Ishikawa (cell line): ENCODE measurements around the gene LRRC2.

ENCODE experiments used
- CEBPB ChIP-seq: IDR thresholded peaks from 2 replicates; pipeline ENCODE4 v1.6.1; 2012
- CREB1 ChIP-seq: IDR thresholded peaks from 2 replicates; pipeline ENCODE4 v1.6.1; 2012; ENCODE audit warnings: low read depth
- EGR1 ChIP-seq: IDR thresholded peaks from 2 replicates; pipeline ENCODE4 v1.6.1; 2012
- EP300 ChIP-seq: IDR thresholded peaks from 2 replicates; pipeline ENCODE4 v1.6.1; 2012; ENCODE audit warnings: borderline replicate concordance
- FOXM1 ChIP-seq: IDR thresholded peaks from 2 replicates; pipeline ENCODE4 v1.6.1; 2012; ENCODE audit warnings: low read depth, borderline replicate concordance
- MAX ChIP-seq: IDR thresholded peaks from 2 replicates; pipeline ENCODE4 v1.6.1; 2012
- NFIC ChIP-seq: IDR thresholded peaks from 2 replicates; pipeline ENCODE4 v1.6.1; 2012
- RAD21 ChIP-seq: IDR thresholded peaks from 2 replicates; pipeline ENCODE4 v1.6.1; 2012; ENCODE audit warnings: low read depth
- TAF1 ChIP-seq: IDR thresholded peaks from 2 replicates; pipeline ENCODE4 v1.6.1; 2012; ENCODE audit warnings: low read depth, mild to moderate bottlenecking
- TEAD4 ChIP-seq: IDR thresholded peaks from 2 replicates; pipeline ENCODE4 v1.6.1; 2012

GRCh38 chr3:46472736-46473135 is 93.4 kb downstream of the LRRC2 start:
- TF ChIP-seq EGR1, result no peak
- no peak for TF ChIP-seq TAF1
- no peak for TF ChIP-seq NFIC
- TF ChIP-seq MAX, result no peak
- TF ChIP-seq CEBPB, result no peak
- TF ChIP-seq TEAD4, result no peak
- TF ChIP-seq CREB1, result no peak
- TF ChIP-seq FOXM1, result no peak
- no peak for TF ChIP-seq EP300
- no peak for TF ChIP-seq RAD21
